A549 (cell line): ENCODE data around the gene CATSPERZ. TPM values are rescaled to one million over a fixed set of nuclear protein-coding genes. Genes with fewer than 3 reads are reported as not detected.
A peak's percentile ranks its signal among the peaks of the same experiment; 100 is the strongest.

Experiments
- ATAC-seq, 2 experiments: fragments of 200-7000 bp in 1 of 2; fragments of >200 bp in 1 of 2; cut with Nextera tagmentation in 1 of 2; cut with Tn5 transposase in 1 of 2; 3 replicates each; pipeline versions ENCODE4 v1.8.0 to v1.9.1; 2018 to 2020; ENCODE audit warnings: mild to moderate bottlenecking in 1 of 2, moderate library complexity in 1 of 2
- CTCF ChIA-PET: fragments of 300-600 bp; sonication (Branson Sonifier 250); formaldehyde crosslinking; extraction: SDS; loops from one replicate; lab custom pipeline; 2021; ENCODE audit warnings: antibody characterized with exemption, inconsistent platforms; lab: Yijun Ruan, JAX
- POLR2A ChIA-PET: fragments of 350-600 bp; formaldehyde crosslinking; extraction: SDS; loops from one replicate; lab custom pipeline; 2021; ENCODE audit warnings: antibody characterized with exemption, inconsistent platforms; lab: Yijun Ruan, JAX
- DNase-seq, 2 experiments: peaks; one replicate each; pipeline versions ENCODE4 v3.0.0 to v3.0.0-alpha.2; 2011 to 2016; ENCODE audit warnings: low read depth in 1 of 2, low spot score in 1 of 2
- FAIRE-seq: peaks from 2 replicates; lab custom pipeline; 2011; peaks lifted over from hg19 to GRCh38; lab: Jason Lieb, UNC
- H3K27ac ChIP-seq, 2 experiments: fragments of >200 bp; sonication (Bioruptor Twin); formaldehyde crosslinking; 3 replicates each; pipeline ENCODE4 v1.5.1; 2016 to 2017
- H3K4me1 ChIP-seq: fragments of >200 bp; sonication (Bioruptor Twin); formaldehyde crosslinking; 3 replicates; pipeline ENCODE4 v1.6.1; 2016
- H3K4me2 ChIP-seq: fragments of >200 bp; sonication (Bioruptor Twin); formaldehyde crosslinking; 3 replicates; pipeline ENCODE4 v1.6.1; 2016
- H3K4me3 ChIP-seq: fragments of >200 bp; sonication (Bioruptor Twin); formaldehyde crosslinking; 3 replicates; pipeline ENCODE4 v1.5.1; 2016
- H3K9me3 ChIP-seq: fragments of >200 bp; sonication (Bioruptor Twin); formaldehyde crosslinking; 3 replicates; pipeline ENCODE4 v1.6.1; 2016
- ESRRA ChIP-seq: fragments of 150-350 bp; IDR thresholded peaks from 2 replicates; pipeline ENCODE4 v1.6.1; 2014; ENCODE audit warnings: mild to moderate bottlenecking, low read length, borderline replicate concordance
- FOXS1 ChIP-seq: fragments of 250-450 bp; sonication (Bioruptor Pico); IDR thresholded peaks from 2 replicates; pipeline ENCODE4 v1.5.0; 2020; ENCODE audit warnings: mild to moderate bottlenecking, moderate library complexity
- HEYL ChIP-seq: fragments of 250-450 bp; sonication (Bioruptor Pico); IDR thresholded peaks from 2 replicates; pipeline ENCODE4 v1.8.0; 2021; ENCODE audit warnings: mild to moderate bottlenecking, moderate library complexity
- HOXA7 ChIP-seq: fragments of 250-450 bp; sonication (Bioruptor Pico); IDR thresholded peaks from 2 replicates; pipeline ENCODE4 v1.5.0; 2020; ENCODE audit warnings: mild to moderate bottlenecking, moderate library complexity
- HOXB13 ChIP-seq: fragments of 250-450 bp; sonication (Bioruptor Pico); IDR thresholded peaks from 2 replicates; pipeline ENCODE4 v1.5.0; 2020; ENCODE audit warnings: low read depth, mild to moderate bottlenecking, moderate library complexity
- JUNB ChIP-seq: fragments of >200 bp; sonication (Bioruptor Twin); formaldehyde crosslinking; IDR thresholded peaks from 2 replicates; pipeline ENCODE4 v1.6.1; 2016
- KDM1A ChIP-seq: fragments of 200-600 bp; sonication (generic); IDR thresholded peaks from 2 replicates; pipeline ENCODE4 v1.6.1; 2016; ENCODE audit warnings: low read depth, mild to moderate bottlenecking
- KDM5A ChIP-seq: fragments of 200-600 bp; sonication (generic); IDR thresholded peaks from 2 replicates; pipeline ENCODE4 v1.6.1; 2016; ENCODE audit warnings: antibody characterized with exemption, mild to moderate bottlenecking
- MAFK ChIP-seq: fragments of 450-650 bp; IDR thresholded peaks from 2 replicates; pipeline ENCODE4 v1.6.1; 2014; ENCODE audit not compliant: partially characterized antibody
- MYC ChIP-seq: IDR thresholded peaks from 2 replicates; pipeline ENCODE4 v1.6.1; 2012; ENCODE audit warnings: mild to moderate bottlenecking, inconsistent platforms, low read length, improper control_type of control experiment, borderline replicate concordance
- NPAS2 ChIP-seq: fragments of 250-450 bp; sonication (Bioruptor Pico); IDR thresholded peaks from 2 replicates; pipeline ENCODE4 v1.8.0; 2022; ENCODE audit warnings: mild to moderate bottlenecking, moderate library complexity, borderline replicate concordance
- POLR2A ChIP-seq: IDR thresholded peaks from 2 replicates; pipeline ENCODE4 v1.6.1; 2012; ENCODE audit warnings: mild to moderate bottlenecking, low read length
- POLR2AphosphoS2 ChIP-seq: conservative IDR thresholded peaks from 2 replicates; pipeline ENCODE4 v1.6.1; 2012; ENCODE audit warnings: low read length, improper control_type of control experiment, inconsistent platforms
- RAD21 ChIP-seq, 2 experiments: fragments of >200 bp in 1 of 2; sonication (Bioruptor Twin) in 1 of 2; formaldehyde crosslinking in 1 of 2; IDR thresholded peaks in 1 of 2; conservative IDR thresholded peaks in 1 of 2; 2 replicates in 1 of 2; 3 replicates in 1 of 2; pipeline ENCODE4 v1.6.1; 2012 to 2018; ENCODE audit warnings: inconsistent platforms in 1 of 2
- RNF2 ChIP-seq: fragments of 200-600 bp; sonication (generic); IDR thresholded peaks from 2 replicates; pipeline ENCODE4 v1.6.1; 2016; ENCODE audit warnings: low read depth, mild to moderate bottlenecking, antibody characterized with exemption, moderate library complexity, borderline replicate concordance
- TFCP2L1 ChIP-seq: fragments of 250-450 bp; sonication (Bioruptor Pico); IDR thresholded peaks from 2 replicates; pipeline ENCODE4 v1.5.0; 2021; ENCODE audit warnings: mild to moderate bottlenecking
- ZFP36 ChIP-seq: fragments of 450-650 bp; IDR thresholded peaks from 2 replicates; pipeline ENCODE4 v1.6.1; 2014; ENCODE audit warnings: borderline replicate concordance; ENCODE audit not compliant: partially characterized antibody
- ZSCAN20 ChIP-seq: fragments of 250-450 bp; sonication (Bioruptor Pico); IDR thresholded peaks from 2 replicates; pipeline ENCODE4 v1.8.0; 2022; ENCODE audit warnings: mild to moderate bottlenecking, moderate library complexity
- WGBS: methylation state at CpG from one replicate; pipeline ENCODE4 v1.1.6; 2017; ENCODE audit errors: missing lambda C conversion rate; 5-methylcytosine and 5-hydroxymethylcytosine counted together
- polyA plus RNA-seq, 4 experiments: library from polyadenylated mRNA; depleted of rRNA in 3 of 4; stranded (reverse); fragments of >200 nt; fragmentation: RNase III in 1 of 4; extraction: RNeasy Plus Mini Kit Qiagen cat#74134 plus additional on column Dnase treatment in 1 of 4; gene quantifications; 2 replicates in 3 of 4; 3 replicates in 1 of 4; pipeline ENCODE4 v1.2.3, GENCODE V29; 2011 to 2017
- TF ChIP-seq, protein P1 (sequence below): fragments of 450-650 bp; IDR thresholded peaks from 2 replicates; pipeline ENCODE4 v1.6.1; 2014; ENCODE audit warnings: antibody characterized with exemption
- TF ChIP-seq, protein P2 (sequence below): fragments of >200 bp; sonication (Bioruptor Twin); formaldehyde crosslinking; IDR thresholded peaks from 3 replicates; pipeline ENCODE4 v1.5.1; 2016
- TF ChIP-seq, protein P3 (sequence below): IDR thresholded peaks from 2 replicates; pipeline ENCODE4 v1.6.1; 2012

Gene CATSPERZ
- polyA plus RNA-seq, 2 of the 4 experiments (the other 2 are of a cell fraction), result 1.9 to 3.4 TPM

DNA sequence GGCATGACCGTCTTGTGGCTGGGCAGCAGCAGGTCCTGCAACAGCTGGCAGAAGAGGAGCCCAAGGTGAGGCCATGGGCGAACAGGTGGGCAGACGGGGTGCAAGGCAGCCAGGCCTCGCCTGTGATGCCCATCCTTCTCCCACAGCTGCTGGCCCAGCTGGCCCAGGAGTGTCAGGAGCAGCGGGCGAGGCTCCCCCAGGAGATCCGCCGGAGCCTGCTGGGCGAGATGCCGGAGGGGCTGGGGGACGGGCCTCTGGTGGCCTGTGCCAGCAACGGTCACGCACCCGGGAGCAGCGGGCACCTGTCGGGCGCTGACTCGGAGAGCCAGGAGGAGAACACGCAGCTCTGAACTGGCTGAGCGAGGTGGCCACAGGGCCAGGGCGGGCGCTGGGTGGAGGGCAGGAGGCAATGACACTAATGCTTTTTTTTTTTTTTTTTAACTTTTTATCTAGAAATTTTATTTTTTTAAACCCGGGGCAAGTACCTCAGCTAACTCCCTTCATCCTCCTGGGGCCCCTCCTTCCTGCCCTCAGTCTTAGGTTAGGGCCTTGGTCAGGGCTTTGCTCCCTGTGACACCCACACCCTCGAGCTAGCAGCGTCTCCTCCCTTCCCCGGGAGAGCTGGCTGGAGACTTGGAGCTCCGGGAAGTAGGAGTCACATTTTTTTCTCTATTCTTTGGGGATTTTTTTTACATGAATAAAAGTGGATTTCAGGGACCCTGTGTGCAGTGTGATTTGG, 32.8 kb upstream of the CATSPERZ start:
- no peak overlapping the region for H3K4me3 ChIP-seq
- TF ChIP-seq FOXS1 (CRISPR knock-in tag) (no peak), HOXB13 (CRISPR knock-in tag) (no peak), KDM5A (no peak), ZSCAN20 (no peak), ZFP36 (no peak), RAD21 (conservative IDR thresholded peaks at IDR 0.05 in 1 of 2, IDR thresholded peaks at IDR 0.05 in 1 of 2) (no peak), POLR2AphosphoS2 (no peak), RNF2 (no peak), NPAS2 (CRISPR knock-in tag) (no peak), MAFK (no peak), HOXA7 (CRISPR knock-in tag) (no peak), HEYL (CRISPR knock-in tag) (no peak), MYC (no peak), POLR2A (no peak), KDM1A (no peak)
- TF ChIP-seq, protein P1, sequence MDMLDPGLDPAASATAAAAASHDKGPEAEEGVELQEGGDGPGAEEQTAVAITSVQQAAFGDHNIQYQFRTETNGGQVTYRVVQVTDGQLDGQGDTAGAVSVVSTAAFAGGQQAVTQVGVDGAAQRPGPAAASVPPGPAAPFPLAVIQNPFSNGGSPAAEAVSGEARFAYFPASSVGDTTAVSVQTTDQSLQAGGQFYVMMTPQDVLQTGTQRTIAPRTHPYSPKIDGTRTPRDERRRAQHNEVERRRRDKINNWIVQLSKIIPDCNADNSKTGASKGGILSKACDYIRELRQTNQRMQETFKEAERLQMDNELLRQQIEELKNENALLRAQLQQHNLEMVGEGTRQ, result no peak
- H3K27ac ChIP-seq, result peak overlapping the region in 1 of 2 experiments; percentile 94; a peak in 2 of 6 replicates
- H3K9me3 ChIP-seq, result no peaks in the 10 kb centered on the region
- WGBS, result 89% methylated on average over 26 of the region's 27 CpGs
- CTCF ChIA-PET, result interaction anchor here (0.5 to 16.0 kb wide), 8 partner anchors 12 to 88 kb away, joined by 3 to 220 read pairs (median 4); partner anchors contain the start of genes CATSPERZ, ESRRA, PLCB3 and PPP1R14B
- H3K4me2 ChIP-seq, result no peak overlapping the region
- DNase-seq (no peak), ATAC-seq (no peak), FAIRE-seq (no peak)
- H3K4me1 ChIP-seq, result peaks cover 20% of the 10 kb centered on the region
- POLR2A ChIA-PET, result interaction anchor here (0.6 to 5.9 kb wide), 4 partner anchors 10 to 34 kb away, joined by 3 to 53 read pairs (median 4); partner anchors contain the start of gene PPP1R14B

DNA sequence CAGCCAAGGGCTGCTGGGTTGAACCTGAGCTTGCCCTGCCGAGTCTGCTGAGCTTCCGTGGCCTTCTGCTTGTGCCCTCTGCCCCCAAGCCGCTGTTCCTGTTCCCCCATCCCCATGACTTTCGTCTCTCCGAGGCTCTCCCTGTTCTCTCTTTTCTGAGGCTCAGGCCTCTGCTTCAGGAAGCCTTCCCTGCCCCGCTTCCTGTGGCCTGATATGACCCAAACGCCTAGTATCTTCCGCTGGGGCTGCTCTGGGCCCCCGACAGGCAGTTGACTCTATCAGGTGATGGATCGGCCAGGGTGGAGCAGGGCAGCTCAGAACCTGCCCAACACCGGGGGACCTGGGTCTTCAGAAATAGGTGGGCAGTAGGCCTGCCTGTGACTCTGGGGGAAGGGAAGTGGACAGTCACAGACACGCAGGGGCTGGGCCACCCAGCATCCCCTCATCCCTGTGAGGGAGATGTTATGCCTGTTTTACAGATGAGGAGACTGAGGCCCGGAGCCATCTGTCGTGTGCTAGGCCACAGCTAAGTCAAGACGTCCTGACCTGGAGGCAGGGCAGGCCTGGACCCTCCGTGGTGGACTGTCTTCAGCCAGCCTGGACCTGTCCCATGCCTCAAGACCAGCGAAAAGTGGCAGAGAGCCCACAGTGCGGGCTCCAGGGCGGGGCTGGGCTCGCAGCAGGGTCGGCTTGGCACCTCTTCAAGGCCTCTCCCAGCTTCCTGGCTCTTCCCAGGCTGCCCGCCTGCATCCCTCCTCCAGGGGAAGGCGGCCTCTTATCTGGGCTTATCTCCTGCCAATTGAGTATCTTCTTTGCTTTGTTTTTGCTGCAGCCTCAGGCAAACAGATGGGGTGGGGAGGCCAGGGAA, 31.9 kb upstream of the CATSPERZ start:
- TF ChIP-seq ESRRA, result no peak
- TF ChIP-seq, protein P2, sequence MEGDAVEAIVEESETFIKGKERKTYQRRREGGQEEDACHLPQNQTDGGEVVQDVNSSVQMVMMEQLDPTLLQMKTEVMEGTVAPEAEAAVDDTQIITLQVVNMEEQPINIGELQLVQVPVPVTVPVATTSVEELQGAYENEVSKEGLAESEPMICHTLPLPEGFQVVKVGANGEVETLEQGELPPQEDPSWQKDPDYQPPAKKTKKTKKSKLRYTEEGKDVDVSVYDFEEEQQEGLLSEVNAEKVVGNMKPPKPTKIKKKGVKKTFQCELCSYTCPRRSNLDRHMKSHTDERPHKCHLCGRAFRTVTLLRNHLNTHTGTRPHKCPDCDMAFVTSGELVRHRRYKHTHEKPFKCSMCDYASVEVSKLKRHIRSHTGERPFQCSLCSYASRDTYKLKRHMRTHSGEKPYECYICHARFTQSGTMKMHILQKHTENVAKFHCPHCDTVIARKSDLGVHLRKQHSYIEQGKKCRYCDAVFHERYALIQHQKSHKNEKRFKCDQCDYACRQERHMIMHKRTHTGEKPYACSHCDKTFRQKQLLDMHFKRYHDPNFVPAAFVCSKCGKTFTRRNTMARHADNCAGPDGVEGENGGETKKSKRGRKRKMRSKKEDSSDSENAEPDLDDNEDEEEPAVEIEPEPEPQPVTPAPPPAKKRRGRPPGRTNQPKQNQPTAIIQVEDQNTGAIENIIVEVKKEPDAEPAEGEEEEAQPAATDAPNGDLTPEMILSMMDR, result no peak
- TF ChIP-seq TFCP2L1, result no peak
- no peak for TF ChIP-seq JUNB
- TF ChIP-seq KDM1A, result peak; percentile 71
- TF ChIP-seq, protein P3, sequence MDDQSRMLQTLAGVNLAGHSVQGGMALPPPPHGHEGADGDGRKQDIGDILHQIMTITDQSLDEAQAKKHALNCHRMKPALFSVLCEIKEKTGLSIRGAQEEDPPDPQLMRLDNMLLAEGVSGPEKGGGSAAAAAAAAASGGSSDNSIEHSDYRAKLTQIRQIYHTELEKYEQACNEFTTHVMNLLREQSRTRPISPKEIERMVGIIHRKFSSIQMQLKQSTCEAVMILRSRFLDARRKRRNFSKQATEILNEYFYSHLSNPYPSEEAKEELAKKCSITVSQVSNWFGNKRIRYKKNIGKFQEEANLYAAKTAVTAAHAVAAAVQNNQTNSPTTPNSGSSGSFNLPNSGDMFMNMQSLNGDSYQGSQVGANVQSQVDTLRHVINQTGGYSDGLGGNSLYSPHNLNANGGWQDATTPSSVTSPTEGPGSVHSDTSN, result no peak
- TF ChIP-seq HOXB13 (CRISPR knock-in tag), result no peak
- DNase-seq, result peak in 1 of 2 experiments; percentile 62
- peak overlapping the region; percentile 72 for H3K4me3 ChIP-seq
- peak overlapping the region; percentile 94 to 97 for H3K27ac ChIP-seq
- ATAC-seq, result peak in 1 of 2 experiments; percentile 1; a peak in 3 of 6 replicates
- 84% methylated on average over 14 of the region's 23 CpGs for WGBS
- H3K4me2 ChIP-seq, result peak overlapping the region; percentile 97
- FAIRE-seq, result no peak
- CTCF ChIA-PET, result interaction anchor here (1.1 to 16.0 kb wide), 12 partner anchors 9 to 500 kb away, joined by 3 to 220 read pairs (median 4); partner anchors contain the start of genes CATSPERZ, ESRRA, PLCB3 and PPP1R14B
- peaks cover 26% of the 10 kb centered on the region for H3K4me1 ChIP-seq
- POLR2A ChIA-PET, result interaction anchor here (0.8 to 5.9 kb wide), 10 partner anchors 9 to 82 kb away, joined by 3 to 53 read pairs (median 4); partner anchors contain the start of genes BAD, ESRRA, FKBP2 and GPR137
- H3K9me3 ChIP-seq, result no peaks in the 10 kb centered on the region
